Panc1 (cell line): Measurements from ENCODE around the gene SLC10A4. TPM values are rescaled to one million over a fixed set of nuclear protein-coding genes. Genes with fewer than 3 reads are reported as not detected.

Source experiments
- ATAC-seq: fragments of 200-7000 bp; cut with Tn5 transposase; 2 replicates; pipeline ENCODE4 v1.9.1; 2020; ENCODE audit warnings: mild to moderate bottlenecking, moderate library complexity
- BruUV-seq: library from RNA; stranded (reverse); fragments of 400-500 nt; replicated peaks from 2 replicates; lab custom pipeline; 2021; lab: Mats Ljungman, UMichigan
- CTCF ChIA-PET: fragments of 300-600 bp; sonication (Branson Sonifier 250); formaldehyde crosslinking; loops from one replicate; lab custom pipeline; 2022; ENCODE audit warnings: antibody characterized with exemption; lab: Charles Lee
- POLR2A ChIA-PET: fragments of 300-600 bp; sonication (Branson Sonifier 250); formaldehyde crosslinking; loops from one replicate; lab custom pipeline; 2022; ENCODE audit warnings: antibody characterized with exemption; lab: Charles Lee
- DNase-seq: peaks from one replicate; pipeline ENCODE4 v3.0.0-alpha.2; 2010; ENCODE audit warnings: low read depth, low spot score
- H3K27ac ChIP-seq: 2 replicates; pipeline ENCODE4 v1.5.1; 2011; ENCODE audit warnings: mild to moderate bottlenecking, low read length, inconsistent platforms
- H3K27me3 ChIP-seq: fragments of 200-500 bp; sonication (Bioruptor generic); 2 replicates; pipeline ENCODE4 v1.6.0; 2014; ENCODE audit warnings: low read length, inconsistent platforms; ENCODE audit not compliant: control insufficient read depth, insufficient read depth
- H3K36me3 ChIP-seq: fragments of 200-500 bp; sonication (Bioruptor generic); 2 replicates; pipeline ENCODE4 v1.5.1; 2014; ENCODE audit warnings: inconsistent platforms, mild to moderate bottlenecking, low read length, moderate library complexity; ENCODE audit not compliant: control insufficient read depth, insufficient read depth
- H3K4me1 ChIP-seq: 2 replicates; pipeline ENCODE4 v1.5.1; 2011; ENCODE audit warnings: inconsistent platforms, mild to moderate bottlenecking, low read length, moderate library complexity; ENCODE audit not compliant: control insufficient read depth, insufficient read depth
- H3K4me3 ChIP-seq, 2 experiments: 2 replicates each; pipeline ENCODE4 v1.5.1; 2011 to 2012; ENCODE audit warnings: low read depth in 2 of 2, low read length in 2 of 2, mild to moderate bottlenecking in 2 of 2, inconsistent platforms in 1 of 2, moderate library complexity in 1 of 2
- H3K9me3 ChIP-seq: fragments of 200-500 bp; sonication (Bioruptor generic); 2 replicates; pipeline ENCODE4 v1.5.1; 2014; ENCODE audit warnings: low read depth, mild to moderate bottlenecking, inconsistent platforms, low read length, moderate library complexity; ENCODE audit not compliant: control insufficient read depth, insufficient read depth
- POLR2AphosphoS5 ChIP-seq: IDR thresholded peaks from 2 replicates; pipeline ENCODE4 v1.6.1; 2012; ENCODE audit warnings: mild to moderate bottlenecking, low read depth, low read length, moderate library complexity
- SIN3A ChIP-seq: IDR thresholded peaks from 2 replicates; pipeline ENCODE4 v1.6.1; 2012; ENCODE audit warnings: low read depth, mild to moderate bottlenecking, low read length, moderate library complexity, borderline replicate concordance; ENCODE audit not compliant: insufficient read depth
- TCF7L2 ChIP-seq: IDR thresholded peaks from 2 replicates; pipeline ENCODE4 v1.6.1; 2011; ENCODE audit warnings: mild to moderate bottlenecking, low read depth, low read length, inconsistent platforms
- in situ Hi-C: cut with HindIII; loops from 2 replicates; pipeline ENCODE4 v1.10.0; 2016; ENCODE audit warnings: low sequenced_read_pairs, low pct_unique_long_range_greater_than_20kb
- intact Hi-C: fragments of 100-400 bp; cut with micrococcal nuclease; formaldehyde crosslinking; loops from one replicate; pipeline ENCODE4 v1.10.0; 2022; ENCODE audit not compliant: unreplicated experiment
- total RNA-seq: library from RNA; stranded (reverse); gene quantifications from one replicate; pipeline ENCODE4 v1.2.1, GENCODE V29; 2021; ENCODE audit not compliant: unreplicated experiment
- TF ChIP-seq, protein P1 (sequence below), 2 experiments: IDR thresholded peaks; 2 replicates each; pipeline ENCODE4 v1.6.1; 2011 to 2012; ENCODE audit warnings: low read depth in 2 of 2, control low read depth in 1 of 2, low read length in 1 of 2, mild to moderate bottlenecking in 1 of 2, moderate library complexity in 1 of 2; ENCODE audit not compliant: insufficient read depth in 1 of 2
- TF ChIP-seq, protein P2 (sequence below): fragments of 450-650 bp; IDR thresholded peaks from 2 replicates; pipeline ENCODE4 v1.5.1; 2017; ENCODE audit warnings: mild to moderate bottlenecking

Gene SLC10A4
- total RNA-seq, 1 experiment from 2014 or later, result 1.2 TPM

DNA sequence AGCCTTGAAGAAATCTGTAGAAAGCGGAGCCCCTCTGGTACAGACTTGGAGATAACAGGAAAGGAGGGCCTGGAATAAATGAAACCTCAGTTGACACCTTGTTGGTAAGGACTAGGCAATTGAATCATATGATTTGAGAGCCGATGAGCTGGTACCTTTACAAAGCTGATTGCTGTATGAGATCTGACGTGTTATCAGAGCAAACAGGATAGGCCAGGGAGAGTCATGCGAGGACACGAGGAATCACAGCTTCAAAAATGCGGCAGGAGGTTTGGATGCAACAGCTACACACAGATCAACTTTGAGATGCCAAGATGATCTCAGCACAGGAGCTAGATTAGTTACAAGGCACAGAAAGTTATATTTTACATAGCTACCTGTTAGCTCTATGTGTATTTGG lies 7.4 kb upstream of the SLC10A4 start:
- H3K4me3 ChIP-seq, result no peak overlapping the region
- TF ChIP-seq POLR2AphosphoS5 (no peak), TCF7L2 (no peak), SIN3A (no peak)
- TF ChIP-seq, protein P1, sequence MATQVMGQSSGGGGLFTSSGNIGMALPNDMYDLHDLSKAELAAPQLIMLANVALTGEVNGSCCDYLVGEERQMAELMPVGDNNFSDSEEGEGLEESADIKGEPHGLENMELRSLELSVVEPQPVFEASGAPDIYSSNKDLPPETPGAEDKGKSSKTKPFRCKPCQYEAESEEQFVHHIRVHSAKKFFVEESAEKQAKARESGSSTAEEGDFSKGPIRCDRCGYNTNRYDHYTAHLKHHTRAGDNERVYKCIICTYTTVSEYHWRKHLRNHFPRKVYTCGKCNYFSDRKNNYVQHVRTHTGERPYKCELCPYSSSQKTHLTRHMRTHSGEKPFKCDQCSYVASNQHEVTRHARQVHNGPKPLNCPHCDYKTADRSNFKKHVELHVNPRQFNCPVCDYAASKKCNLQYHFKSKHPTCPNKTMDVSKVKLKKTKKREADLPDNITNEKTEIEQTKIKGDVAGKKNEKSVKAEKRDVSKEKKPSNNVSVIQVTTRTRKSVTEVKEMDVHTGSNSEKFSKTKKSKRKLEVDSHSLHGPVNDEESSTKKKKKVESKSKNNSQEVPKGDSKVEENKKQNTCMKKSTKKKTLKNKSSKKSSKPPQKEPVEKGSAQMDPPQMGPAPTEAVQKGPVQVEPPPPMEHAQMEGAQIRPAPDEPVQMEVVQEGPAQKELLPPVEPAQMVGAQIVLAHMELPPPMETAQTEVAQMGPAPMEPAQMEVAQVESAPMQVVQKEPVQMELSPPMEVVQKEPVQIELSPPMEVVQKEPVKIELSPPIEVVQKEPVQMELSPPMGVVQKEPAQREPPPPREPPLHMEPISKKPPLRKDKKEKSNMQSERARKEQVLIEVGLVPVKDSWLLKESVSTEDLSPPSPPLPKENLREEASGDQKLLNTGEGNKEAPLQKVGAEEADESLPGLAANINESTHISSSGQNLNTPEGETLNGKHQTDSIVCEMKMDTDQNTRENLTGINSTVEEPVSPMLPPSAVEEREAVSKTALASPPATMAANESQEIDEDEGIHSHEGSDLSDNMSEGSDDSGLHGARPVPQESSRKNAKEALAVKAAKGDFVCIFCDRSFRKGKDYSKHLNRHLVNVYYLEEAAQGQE (IDR thresholded peaks at IDR 0.05; ENCODE audit: insufficient read depth in 1 of 2, low read depth in 2 of 2, low read length in 1 of 2), result no peak
- TF ChIP-seq, protein P2, sequence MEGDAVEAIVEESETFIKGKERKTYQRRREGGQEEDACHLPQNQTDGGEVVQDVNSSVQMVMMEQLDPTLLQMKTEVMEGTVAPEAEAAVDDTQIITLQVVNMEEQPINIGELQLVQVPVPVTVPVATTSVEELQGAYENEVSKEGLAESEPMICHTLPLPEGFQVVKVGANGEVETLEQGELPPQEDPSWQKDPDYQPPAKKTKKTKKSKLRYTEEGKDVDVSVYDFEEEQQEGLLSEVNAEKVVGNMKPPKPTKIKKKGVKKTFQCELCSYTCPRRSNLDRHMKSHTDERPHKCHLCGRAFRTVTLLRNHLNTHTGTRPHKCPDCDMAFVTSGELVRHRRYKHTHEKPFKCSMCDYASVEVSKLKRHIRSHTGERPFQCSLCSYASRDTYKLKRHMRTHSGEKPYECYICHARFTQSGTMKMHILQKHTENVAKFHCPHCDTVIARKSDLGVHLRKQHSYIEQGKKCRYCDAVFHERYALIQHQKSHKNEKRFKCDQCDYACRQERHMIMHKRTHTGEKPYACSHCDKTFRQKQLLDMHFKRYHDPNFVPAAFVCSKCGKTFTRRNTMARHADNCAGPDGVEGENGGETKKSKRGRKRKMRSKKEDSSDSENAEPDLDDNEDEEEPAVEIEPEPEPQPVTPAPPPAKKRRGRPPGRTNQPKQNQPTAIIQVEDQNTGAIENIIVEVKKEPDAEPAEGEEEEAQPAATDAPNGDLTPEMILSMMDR, result no peak
- ChIA-PET CTCF (no interaction called here), POLR2A (no interaction called here)
- ATAC-seq (no peak), DNase-seq (no peak)
- H3K27ac ChIP-seq, result no peak overlapping the region
- H3K36me3 ChIP-seq, result no peaks in the 10 kb centered on the region
- BruUV-seq, result no TSS peak
- H3K27me3 ChIP-seq, result no peaks in the 10 kb centered on the region
- H3K9me3 ChIP-seq, result no peaks in the 10 kb centered on the region
- in situ Hi-C loops (no loop called here), intact Hi-C loops (no loop called here)
- H3K4me1 ChIP-seq, result no peaks in the 10 kb centered on the region

DNA sequence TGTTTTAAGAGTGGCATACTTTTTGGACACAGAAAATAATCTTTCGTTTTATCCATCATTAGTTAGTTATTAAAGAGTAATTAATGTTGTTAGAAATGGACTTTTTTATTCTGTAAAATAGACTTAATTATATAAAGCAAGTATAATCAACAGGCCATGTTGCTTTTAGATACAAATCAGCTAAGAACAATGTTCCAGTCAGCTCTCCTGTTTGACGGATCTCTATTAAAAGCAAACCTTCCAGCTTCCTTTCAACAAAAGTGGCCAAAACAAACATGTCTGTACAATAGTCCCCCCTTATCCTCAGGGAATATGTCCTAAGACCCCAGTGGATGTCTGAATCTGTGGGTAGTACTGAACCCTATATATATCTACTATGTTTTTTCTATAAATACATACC lies 4.9 kb upstream of the SLC10A4 start:
- no peak for ATAC-seq
- no peaks in the 10 kb centered on the region for H3K27me3 ChIP-seq
- in situ Hi-C loops, result no loop called here

More for the DNA sequence above, 4.9 kb upstream of the SLC10A4 start:
- no peaks in the 10 kb centered on the region for H3K36me3 ChIP-seq
- ChIA-PET CTCF (no interaction called here), POLR2A (no interaction called here)
- TF ChIP-seq SIN3A, result no peak
- TF ChIP-seq POLR2AphosphoS5, result no peak
- TF ChIP-seq, protein P2, result no peak
- TF ChIP-seq, protein P1 (IDR thresholded peaks at IDR 0.05; ENCODE audit: insufficient read depth in 1 of 2, low read depth in 2 of 2, low read length in 1 of 2), result no peak
- no peak for TF ChIP-seq TCF7L2
- no peak overlapping the region for H3K4me3 ChIP-seq
- no peaks in the 10 kb centered on the region for H3K4me1 ChIP-seq
- intact Hi-C loops, result no loop called here
- no peak for DNase-seq
- H3K9me3 ChIP-seq, result no peaks in the 10 kb centered on the region
- no TSS peak for BruUV-seq
- H3K27ac ChIP-seq, result no peak overlapping the region
